Mesenchymal stem cell (in vitro differentiated cells and primary cell): ENCODE data around the gene DNAH8.

Experiments
- DNase-seq: peaks from one replicate; pipeline ENCODE4 v3.0.0-alpha.2; 2013
- H2AFZ ChIP-seq: one replicate; pipeline ENCODE4 v1.6.1; 2013; ENCODE audit warnings: low read depth, mild to moderate bottlenecking, control low read depth, inconsistent platforms, low read length, moderate library complexity
- H2AK5ac ChIP-seq: 2 replicates; pipeline ENCODE4 v1.6.1; 2013; ENCODE audit warnings: low read length, moderate library complexity, mild to moderate bottlenecking, inconsistent platforms; ENCODE audit not compliant: severe bottlenecking
- H2BK120ac ChIP-seq: one replicate; pipeline ENCODE4 v1.6.1; 2013; ENCODE audit warnings: low read depth, mild to moderate bottlenecking, inconsistent platforms, low read length, moderate library complexity
- H2BK12ac ChIP-seq, 2 experiments: one replicate each; pipeline ENCODE4 v1.6.1; 2013; ENCODE audit warnings: inconsistent platforms in 2 of 2, low read length in 2 of 2, mild to moderate bottlenecking in 2 of 2, moderate library complexity in 2 of 2, control low read depth in 1 of 2
- H2BK15ac ChIP-seq: one replicate; pipeline ENCODE4 v1.6.1; 2013; ENCODE audit warnings: mild to moderate bottlenecking, low read depth, inconsistent platforms; ENCODE audit not compliant: poor library complexity, severe bottlenecking
- H2BK5ac ChIP-seq: 2 replicates; pipeline ENCODE4 v1.6.1; 2013; ENCODE audit warnings: low read depth, mild to moderate bottlenecking, low read length, control low read depth, inconsistent platforms; ENCODE audit not compliant: poor library complexity, severe bottlenecking
- H3K14ac ChIP-seq, 2 experiments: one replicate each; pipeline ENCODE4 v1.6.1; 2013; ENCODE audit warnings: inconsistent platforms in 2 of 2, low read length in 2 of 2, control low read depth in 1 of 2, mild to moderate bottlenecking in 1 of 2, moderate library complexity in 1 of 2
- H3K18ac ChIP-seq, 2 experiments: one replicate each; pipeline ENCODE4 v1.6.1; 2013; ENCODE audit warnings: inconsistent platforms in 2 of 2, low read length in 2 of 2, control low read depth in 1 of 2, low read depth in 1 of 2, mild to moderate bottlenecking in 1 of 2
- H3K23ac ChIP-seq, 2 experiments: one replicate each; pipeline ENCODE4 v1.6.1; 2013; ENCODE audit warnings: inconsistent platforms in 2 of 2, low read length in 2 of 2, mild to moderate bottlenecking in 2 of 2, moderate library complexity in 2 of 2, control low read depth in 1 of 2
- H3K27ac ChIP-seq: 2 replicates; pipeline ENCODE4 v1.5.1; 2013; ENCODE audit warnings: mild to moderate bottlenecking, moderate library complexity, low read length, control low read depth, inconsistent platforms; ENCODE audit not compliant: poor library complexity, severe bottlenecking
- H3K27me3 ChIP-seq, 2 experiments: 2 replicates each; pipeline versions ENCODE4 v1.6.1 to v1.7.0; 2013; ENCODE audit warnings: low read length in 2 of 2, mild to moderate bottlenecking in 2 of 2, moderate library complexity in 2 of 2, control low read depth in 1 of 2, inconsistent platforms in 1 of 2; ENCODE audit not compliant: control insufficient read depth in 1 of 2, insufficient read depth in 1 of 2
- H3K36me3 ChIP-seq, 2 experiments: 2 replicates each; pipeline versions ENCODE4 v1.6.1 to v1.7.0; 2013; ENCODE audit warnings: low read length in 2 of 2, control low read depth in 1 of 2, inconsistent platforms in 1 of 2, low read depth in 1 of 2, mild to moderate bottlenecking in 1 of 2; ENCODE audit not compliant: insufficient read depth in 2 of 2, control insufficient read depth in 1 of 2
- H3K4ac ChIP-seq, 2 experiments: one replicate each; pipeline ENCODE4 v1.6.1; 2013; ENCODE audit warnings: inconsistent platforms in 2 of 2, low read length in 2 of 2, mild to moderate bottlenecking in 2 of 2, moderate library complexity in 2 of 2, control low read depth in 1 of 2, low read depth in 1 of 2
- H3K4me1 ChIP-seq: 2 replicates; pipeline ENCODE4 v1.6.1; 2013; ENCODE audit warnings: low read depth, low read length, control low read depth; ENCODE audit not compliant: control insufficient read depth, insufficient read depth
- H3K4me2 ChIP-seq: 2 replicates; pipeline ENCODE4 v1.6.1; 2013; ENCODE audit warnings: low read length, mild to moderate bottlenecking, inconsistent platforms; ENCODE audit not compliant: poor library complexity, severe bottlenecking
- H3K4me3 ChIP-seq, 2 experiments: 2 replicates each; pipeline versions ENCODE4 v1.5.1 to v1.7.0; 2013; ENCODE audit warnings: low read length in 2 of 2, mild to moderate bottlenecking in 2 of 2, control low read depth in 1 of 2, low read depth in 1 of 2; ENCODE audit not compliant: insufficient read depth in 1 of 2
- H3K79me1 ChIP-seq: replicated peaks from 2 replicates; pipeline ENCODE4 v1.6.1; 2013; ENCODE audit warnings: mild to moderate bottlenecking, control low read depth, low read length, inconsistent platforms; ENCODE audit not compliant: poor library complexity, severe bottlenecking
- H3K9ac ChIP-seq: 2 replicates; pipeline ENCODE4 v1.7.0; 2013; ENCODE audit warnings: mild to moderate bottlenecking, low read length, moderate library complexity
- H3K9me3 ChIP-seq: 2 replicates; pipeline ENCODE4 v1.7.0; 2013; ENCODE audit warnings: mild to moderate bottlenecking, low read length; ENCODE audit not compliant: control insufficient read depth
- H4K8ac ChIP-seq: one replicate; pipeline ENCODE4 v1.6.1; 2013; ENCODE audit warnings: inconsistent platforms, mild to moderate bottlenecking, low read length, moderate library complexity
- H4K91ac ChIP-seq: one replicate; pipeline ENCODE4 v1.6.1; 2013; ENCODE audit warnings: mild to moderate bottlenecking, low read length, inconsistent platforms
- WGBS: methylation state at CpG from one replicate; pipeline ENCODE4 v1.1.7; 2013; ENCODE audit warnings: mixed read lengths; 5-methylcytosine and 5-hydroxymethylcytosine counted together

DNAH8 gene

GRCh38 chr6:38996676-38997075, 281.6 kb downstream of the DNAH8 start:
- WGBS = 54% methylated on average over 5 of the region's 5 CpGs
- Histone ChIP-seq H2BK5ac (no peak overlapping the region), H3K18ac (no peak overlapping the region)

GRCh38 chr6:38997128-38997761, 282.1 kb downstream of the DNAH8 start:
- Histone ChIP-seq H3K4ac (no peak overlapping the region), H3K27me3 (peaks cover 14 to 67% of the 10 kb centered on the region in 2 experiments), H3K79me1 (no peaks in the 10 kb centered on the region), H2AFZ (no peak overlapping the region), H2AK5ac (no peak overlapping the region), H3K18ac (no peak overlapping the region), H2BK12ac (no peak overlapping the region), H4K91ac (no peak overlapping the region), H3K4me2 (no peak overlapping the region), H2BK5ac (no peak overlapping the region), H3K14ac (no peak overlapping the region), H3K23ac (no peak overlapping the region), H3K36me3 (no peaks in the 10 kb centered on the region), H2BK120ac (no peak overlapping the region), H3K9me3 (no peaks in the 10 kb centered on the region), H3K9ac (no peak overlapping the region), H4K8ac (no peak overlapping the region), H3K4me1 (no peaks in the 10 kb centered on the region), H2BK15ac (no peak overlapping the region), H3K27ac (no peak overlapping the region), H3K4me3 (no peak overlapping the region)
- DNase-seq = peak; percentile 11
- WGBS = no CpG with 5 or more reads among the region's 2 CpGs

More at GRCh38 chr6:38996676-38997075, 281.6 kb downstream of the DNAH8 start:
- Histone ChIP-seq H3K79me1 (no peaks in the 10 kb centered on the region), H3K4ac (no peak overlapping the region), H3K36me3 (no peaks in the 10 kb centered on the region), H2BK120ac (no peak overlapping the region), H4K8ac (no peak overlapping the region), H2BK15ac (no peak overlapping the region), H3K9me3 (no peaks in the 10 kb centered on the region), H3K27ac (no peak overlapping the region), H4K91ac (no peak overlapping the region), H3K4me3 (no peak overlapping the region), H2AK5ac (no peak overlapping the region), H3K4me2 (no peak overlapping the region), H3K27me3 (peaks cover 10 to 62% of the 10 kb centered on the region in 2 experiments), H2BK12ac (no peak overlapping the region), H3K23ac (no peak overlapping the region), H3K14ac (no peak overlapping the region), H3K9ac (no peak overlapping the region), H3K4me1 (no peaks in the 10 kb centered on the region), H2AFZ (no peak overlapping the region)
- no peak for DNase-seq

- Histone ChIP-seq H3K36me3 (no peaks in the 10 kb centered on the region), H2BK15ac (no peak overlapping the region), H3K27ac (no peak overlapping the region), H2BK12ac (no peak overlapping the region), H3K23ac (no peak overlapping the region), H3K18ac (no peak overlapping the region), H3K9ac (no peak overlapping the region), H3K4me1 (no peaks in the 10 kb centered on the region), H3K14ac (no peak overlapping the region), H4K91ac (no peak overlapping the region), H3K4me2 (no peak overlapping the region), H2BK5ac (no peak overlapping the region), H3K4ac (no peak overlapping the region), H2AK5ac (no peak overlapping the region), H3K27me3 (peaks cover 23 to 69% of the 10 kb centered on the region in 2 experiments), H4K8ac (no peak overlapping the region), H3K4me3 (no peak overlapping the region), H2BK120ac (no peak overlapping the region), H3K79me1 (no peaks in the 10 kb centered on the region), H2AFZ (no peak overlapping the region), H3K9me3 (no peaks in the 10 kb centered on the region)
- no peak for DNase-seq
- 0% methylated on average over 2 of the region's 3 CpGs for WGBS
Measured at GRCh38 chr6:39003072-39003471, 288.0 kb downstream of the DNAH8 start.

- Histone ChIP-seq H3K27me3 (peaks cover 23 to 72% of the 10 kb centered on the region in 2 experiments), H3K79me1 (no peaks in the 10 kb centered on the region), H3K36me3 (no peaks in the 10 kb centered on the region), H2BK5ac (no peak overlapping the region), H3K9me3 (no peaks in the 10 kb centered on the region), H3K4me3 (no peak overlapping the region), H3K9ac (no peak overlapping the region), H3K4ac (no peak overlapping the region), H2BK120ac (no peak overlapping the region), H3K14ac (no peak overlapping the region), H3K4me1 (no peaks in the 10 kb centered on the region), H4K8ac (no peak overlapping the region), H3K23ac (no peak overlapping the region), H4K91ac (no peak overlapping the region), H2BK15ac (no peak overlapping the region), H3K4me2 (no peak overlapping the region), H2AFZ (no peak overlapping the region), H2AK5ac (no peak overlapping the region), H3K27ac (no peak overlapping the region), H2BK12ac (no peak overlapping the region), H3K18ac (no peak overlapping the region)
- WGBS = no CpG with 5 or more reads among the region's 1 CpG
- no peak for DNase-seq
Measured at GRCh38 chr6:39003492-39003891, 288.4 kb downstream of the DNAH8 start.
